ENCODE results near the gene MYLK2. TPM values are rescaled to one million over a fixed set of nuclear protein-coding genes. Genes with fewer than 3 reads are reported as not detected.
A peak's percentile ranks its signal among the peaks of the same experiment; 100 is the strongest.

The MYLK2 gene
- total RNA-seq, 2 experiments from 2014 or later = not detected

GRCh38 chr20:31853481-31853880, 34.3 kb downstream of the MYLK2 start:
- Mint-ChIP-seq H3K4me1 (ENCODE audit: low read depth) (no peaks in the 10 kb centered on the region), H3K27ac (no peak overlapping the region), H3K9me3 (no peaks in the 10 kb centered on the region), H3K4me3 (no peak overlapping the region), H3K27me3 (peaks cover 32% of the 10 kb centered on the region), H3K36me3 (ENCODE audit: low read depth) (no peaks in the 10 kb centered on the region)
- ATAC-seq (ENCODE audit: poor library complexity) (no peak), DNase-seq (no peak)
- Histone ChIP-seq H3K4me1 (ENCODE audit: insufficient read depth, low read length) (peaks cover 14% of the 10 kb centered on the region), H3K27me3 (ENCODE audit: control insufficient read depth in 1 of 2, insufficient read depth in 2 of 2, low read length in 2 of 2) (peaks cover 28 to 43% of the 10 kb centered on the region in 2 experiments), H3K4me3 (ENCODE audit: low read length) (no peak overlapping the region), H3K27ac (ENCODE audit: low read depth in 1 of 2, low read length in 2 of 2) (no peak overlapping the region), H3K36me3 (ENCODE audit: insufficient read depth, low read length) (no peaks in the 10 kb centered on the region), H3K9me3 (ENCODE audit: control insufficient read depth in 1 of 2, insufficient read depth in 1 of 2, low read length in 2 of 2) (peaks cover 0 to 7% of the 10 kb centered on the region in 2 experiments)
- no peak for TF ChIP-seq CTCF (IDR thresholded peaks at IDR 0.05)
- ChIA-PET CTCF (interaction anchor here (1.1 to 1.4 kb wide), 7 partner anchors 11 to 799 kb away, joined by 3 to 23 read pairs (median 4); partner anchors contain the start of gene PDRG1), POLR2A (no interaction called here)
- intact Hi-C loops (cut with DNase I, micrococcal nuclease) = loop anchor here (2.0 to 10.0 kb wide), 4 partner anchors 99 to 799 kb away; partner anchors contain the start of gene PDRG1 (in 1 of the 2)

GRCh38 chr20:31856516-31856915, 37.4 kb downstream of the MYLK2 start:
- intact Hi-C loops (cut with DNase I, micrococcal nuclease) = loop anchor here in 1 of 2 experiments (10.0 kb wide), 1 partner anchor 238 kb away; no protein-coding TSS in a partner anchor
- H3K9me3 Mint-ChIP-seq = no peaks in the 10 kb centered on the region
- Histone ChIP-seq H3K27ac (ENCODE audit: low read depth in 1 of 2, low read length in 2 of 2) (no peak overlapping the region), H3K36me3 (ENCODE audit: insufficient read depth, low read length) (no peaks in the 10 kb centered on the region), H3K27me3 (ENCODE audit: control insufficient read depth in 1 of 2, insufficient read depth in 2 of 2, low read length in 2 of 2) (peaks cover 47 to 51% of the 10 kb centered on the region in 2 experiments), H3K4me3 (ENCODE audit: low read length) (no peak overlapping the region), H3K9me3 (ENCODE audit: control insufficient read depth in 1 of 2, insufficient read depth in 1 of 2, low read length in 2 of 2) (peaks cover 0 to 13% of the 10 kb centered on the region in 2 experiments), H3K4me1 (ENCODE audit: insufficient read depth, low read length) (peaks cover 29% of the 10 kb centered on the region)
- H3K36me3 Mint-ChIP-seq (ENCODE audit: low read depth) = no peaks in the 10 kb centered on the region
- peaks cover 7% of the 10 kb centered on the region for H3K4me1 Mint-ChIP-seq (ENCODE audit: low read depth)
- TF ChIP-seq CTCF (IDR thresholded peaks at IDR 0.05) = no peak
- H3K27me3 Mint-ChIP-seq = peaks cover 6% of the 10 kb centered on the region
- ATAC-seq (ENCODE audit: poor library complexity) (no peak), DNase-seq (no peak)
- ChIA-PET CTCF (no interaction called here), POLR2A (no interaction called here)
- H3K4me3 Mint-ChIP-seq = no peak overlapping the region
- no peak overlapping the region for H3K27ac Mint-ChIP-seq

- ChIA-PET CTCF (no interaction called here), POLR2A (no interaction called here)
- no peak overlapping the region for H3K4me3 ChIP-seq (ENCODE audit: low read length)
- Mint-ChIP-seq H3K27ac (no peak overlapping the region), H3K4me1 (ENCODE audit: low read depth) (peaks cover 13% of the 10 kb centered on the region), H3K9me3 (no peaks in the 10 kb centered on the region), H3K36me3 (ENCODE audit: low read depth) (no peaks in the 10 kb centered on the region), H3K4me3 (peak overlapping the region; percentile 32), H3K27me3 (peaks cover 7% of the 10 kb centered on the region)
- H3K36me3 ChIP-seq (ENCODE audit: insufficient read depth, low read length) = no peaks in the 10 kb centered on the region
- no peak for TF ChIP-seq CTCF (IDR thresholded peaks at IDR 0.05)
- H3K27ac ChIP-seq (ENCODE audit: low read depth in 1 of 2, low read length in 2 of 2) = no peak overlapping the region
- peaks cover 22% of the 10 kb centered on the region for H3K4me1 ChIP-seq (ENCODE audit: insufficient read depth, low read length)
- peaks cover 0 to 13% of the 10 kb centered on the region in 2 experiments for H3K9me3 ChIP-seq (ENCODE audit: control insufficient read depth in 1 of 2, insufficient read depth in 1 of 2, low read length in 2 of 2)
- peaks cover 48 to 51% of the 10 kb centered on the region in 2 experiments for H3K27me3 ChIP-seq (ENCODE audit: control insufficient read depth in 1 of 2, insufficient read depth in 2 of 2, low read length in 2 of 2)
- no peak for DNase-seq
- intact Hi-C loops (cut with DNase I, micrococcal nuclease) = loop anchor here in 1 of 2 experiments (10.0 kb wide), 1 partner anchor 237 kb away; no protein-coding TSS in a partner anchor
- ATAC-seq (ENCODE audit: poor library complexity) = no peak
These were observed 39.0 kb downstream of the MYLK2 start for GRCh38 chr20:31857861-31858759.
